ENCODE measurements around the gene TARS3.

- TF ChIP-seq CTCF (IDR thresholded peaks at IDR 0.05) (no peak), POLR2A (IDR thresholded peaks at IDR 0.05) (no peak), POLR2AphosphoS5 (IDR thresholded peaks at IDR 0.05) (no peak)
Observed at GRCh38 chr15:101611007-101611406, 113.3 kb downstream of the TARS3 start.
